GM12864 (cell line): ENCODE measurements around the gene STAP2.

Source experiments
- DNase-seq: peaks from one replicate; pipeline ENCODE4 v3.0.0-alpha.2; 2011; ENCODE audit warnings: low read depth
- H3K4me3 ChIP-seq: 2 replicates; pipeline ENCODE4 v1.5.1; 2011; ENCODE audit warnings: mild to moderate bottlenecking, low read depth, low read length, control low read depth
- CTCF ChIP-seq: IDR thresholded peaks from 2 replicates; pipeline ENCODE4 v1.5.1; 2011; ENCODE audit warnings: low read depth, mild to moderate bottlenecking, moderate library complexity, low read length, control low read depth, inconsistent platforms; ENCODE audit errors: missing control alignments

STAP2 gene

GRCh38 chr19:4369109-4369887, 30.7 kb upstream of the STAP2 start:
- H3K4me3 ChIP-seq = peak overlapping the region; percentile 39
- peak; percentile 71 for DNase-seq
- TF ChIP-seq CTCF = no peak

GRCh38 chr19:4368128-4368820, 29.6 kb upstream of the STAP2 start:
- no peak overlapping the region for H3K4me3 ChIP-seq
- no peak for DNase-seq
- no peak for TF ChIP-seq CTCF

GRCh38 chr19:4367781-4368127, 29.1 kb upstream of the STAP2 start:
- TF ChIP-seq CTCF = no peak
- H3K4me3 ChIP-seq = no peak overlapping the region
- DNase-seq = no peak

- H3K4me3 ChIP-seq = no peak overlapping the region
- no peak for DNase-seq
- TF ChIP-seq CTCF = no peak
Measured at GRCh38 chr19:4367336-4367723, 28.7 kb upstream of the STAP2 start.

- H3K4me3 ChIP-seq = no peak overlapping the region
- no peak for TF ChIP-seq CTCF
Measured at GRCh38 chr19:4366666-4367335, 28.2 kb upstream of the STAP2 start.

GRCh38 chr19:4365791-4366665, 27.4 kb upstream of the STAP2 start:
- no peak overlapping the region for H3K4me3 ChIP-seq
- no peak for DNase-seq
- TF ChIP-seq CTCF = no peak

More at GRCh38 chr19:4366666-4367335, 28.2 kb upstream of the STAP2 start:
- DNase-seq = no peak
